NCI-H128 (cell line): ENCODE results near the gene FAM229A.

Experiments
- DNase-seq: peaks from one replicate; lab custom pipeline; 2025; ENCODE audit not compliant: unreplicated experiment; lab: John Stamatoyannopoulos, UW

FAM229A gene

DNA sequence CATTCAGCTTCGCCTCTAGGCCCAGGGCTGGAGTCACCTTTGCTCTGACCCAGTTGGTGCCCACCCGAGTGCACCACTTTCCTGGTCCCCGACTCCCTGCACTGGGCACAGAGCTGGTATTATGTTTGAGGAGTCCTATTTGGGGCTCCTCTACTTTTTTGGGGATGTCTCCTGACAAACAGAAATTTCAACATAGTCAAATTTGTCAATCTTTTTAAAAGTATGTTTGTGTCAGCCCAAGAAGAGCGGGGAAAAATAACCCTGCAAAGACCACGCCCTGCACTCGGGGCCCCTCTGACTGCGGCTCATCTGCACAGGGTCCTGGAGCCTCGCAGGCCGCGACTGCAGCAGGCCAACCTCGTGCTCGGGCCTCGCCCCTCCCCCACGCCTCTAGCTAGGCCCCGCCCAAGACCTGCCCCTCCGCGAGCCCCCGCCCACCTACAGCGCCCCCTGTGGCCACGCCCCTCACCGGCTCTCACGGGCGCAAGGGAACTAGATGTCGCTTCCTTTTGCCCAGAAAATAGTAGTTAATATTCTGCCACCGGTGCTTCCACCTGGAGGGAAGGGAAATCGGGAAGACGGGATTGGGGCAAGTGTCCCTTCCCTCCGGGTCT, 11.4 kb downstream of the FAM229A start:
- no peak for DNase-seq

DNA sequence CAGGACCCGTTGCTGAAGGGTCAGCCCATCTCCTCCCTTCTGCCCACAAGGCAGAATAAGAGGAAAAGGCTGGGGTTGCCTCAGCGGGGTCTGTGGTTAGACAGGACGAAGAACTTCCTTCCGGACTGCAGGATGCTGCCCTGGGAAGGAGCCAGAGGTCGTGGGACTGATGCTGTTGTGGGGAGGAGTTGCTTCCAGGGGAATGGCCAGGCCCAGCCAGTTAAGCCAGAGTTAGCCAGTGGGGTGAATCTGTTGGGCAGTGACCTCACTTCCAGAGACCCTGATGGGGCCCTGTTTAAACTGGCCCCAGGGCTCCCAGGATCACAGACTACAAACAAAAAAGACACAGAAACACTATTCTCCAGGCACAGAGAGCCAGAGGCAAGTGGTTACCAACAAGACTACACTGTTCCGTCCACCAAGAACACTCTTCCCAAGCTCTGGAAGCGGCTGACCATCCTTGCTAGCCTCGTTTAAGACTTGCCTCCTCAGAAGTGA, 13.0 kb downstream of the FAM229A start:
- DNase-seq: no peak

DNA sequence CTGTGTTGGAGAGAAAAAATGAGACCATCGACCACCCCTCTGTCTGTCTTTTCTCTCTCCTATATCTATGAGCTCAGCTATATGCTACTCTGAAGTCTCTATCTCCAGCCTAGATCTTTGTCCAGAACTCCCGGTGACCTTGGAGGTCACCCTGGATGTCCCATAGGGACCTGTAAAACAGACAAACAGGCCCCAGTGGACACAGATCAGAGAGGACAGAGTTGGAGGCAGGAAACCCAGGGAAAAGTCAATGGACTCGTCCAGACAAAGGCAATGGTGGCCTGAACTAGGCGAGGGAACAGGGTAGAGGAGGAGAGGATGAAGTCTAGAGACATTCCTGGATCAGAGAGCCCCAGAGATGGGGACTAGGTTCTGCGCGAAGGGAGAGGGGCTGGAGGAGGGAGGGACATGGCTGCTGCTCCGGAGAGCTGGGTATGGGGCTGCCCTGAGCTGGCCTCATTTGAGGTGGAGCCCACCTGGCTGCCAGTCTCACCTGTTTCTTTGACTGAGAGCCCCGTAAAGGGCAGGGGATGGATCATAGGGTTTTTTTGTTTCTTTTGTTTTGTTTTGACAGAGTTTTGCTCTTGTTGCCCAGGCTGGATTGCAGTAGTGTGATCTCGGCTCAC, 15.6 kb downstream of the FAM229A start:
- no peak for DNase-seq

- no peak for DNase-seq
These were observed 16.9 kb downstream of the FAM229A start for GRCh38 chr1:32345289-32345827.

- no peak for DNase-seq
These were observed 19.6 kb downstream of the FAM229A start for GRCh38 chr1:32342704-32343103.

GRCh38 chr1:32341971-32342370, 20.3 kb downstream of the FAM229A start:
- no peak for DNase-seq

DNA sequence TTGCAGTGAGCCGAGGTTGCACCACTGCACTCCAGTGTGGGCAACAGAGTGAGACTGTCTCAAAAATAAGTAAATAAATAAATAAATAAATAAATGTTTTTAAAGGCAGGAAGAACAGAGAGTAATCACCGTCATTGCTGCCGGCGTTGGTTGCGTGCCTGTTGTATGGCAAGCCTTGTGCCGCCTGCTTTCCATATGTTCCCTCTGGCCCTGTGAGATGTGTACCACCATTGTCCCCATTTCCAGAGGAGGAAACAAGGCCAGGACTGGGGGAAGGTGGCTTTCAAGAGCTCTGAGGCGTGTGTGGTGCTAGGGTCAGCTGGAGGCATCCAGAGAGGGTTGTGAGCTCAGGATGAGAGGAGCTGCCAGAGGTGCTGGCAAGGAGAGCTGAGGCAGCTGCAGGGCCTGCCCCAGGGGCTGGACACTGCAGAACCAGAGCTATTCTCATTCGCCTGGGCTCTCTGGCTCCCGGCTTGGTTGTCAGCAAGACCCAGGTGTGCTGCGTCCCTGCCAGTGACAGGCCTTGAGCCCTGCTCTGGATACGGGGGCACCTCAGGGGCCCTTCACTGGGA, 21.0 kb downstream of the FAM229A start:
- DNase-seq: no peak

DNA sequence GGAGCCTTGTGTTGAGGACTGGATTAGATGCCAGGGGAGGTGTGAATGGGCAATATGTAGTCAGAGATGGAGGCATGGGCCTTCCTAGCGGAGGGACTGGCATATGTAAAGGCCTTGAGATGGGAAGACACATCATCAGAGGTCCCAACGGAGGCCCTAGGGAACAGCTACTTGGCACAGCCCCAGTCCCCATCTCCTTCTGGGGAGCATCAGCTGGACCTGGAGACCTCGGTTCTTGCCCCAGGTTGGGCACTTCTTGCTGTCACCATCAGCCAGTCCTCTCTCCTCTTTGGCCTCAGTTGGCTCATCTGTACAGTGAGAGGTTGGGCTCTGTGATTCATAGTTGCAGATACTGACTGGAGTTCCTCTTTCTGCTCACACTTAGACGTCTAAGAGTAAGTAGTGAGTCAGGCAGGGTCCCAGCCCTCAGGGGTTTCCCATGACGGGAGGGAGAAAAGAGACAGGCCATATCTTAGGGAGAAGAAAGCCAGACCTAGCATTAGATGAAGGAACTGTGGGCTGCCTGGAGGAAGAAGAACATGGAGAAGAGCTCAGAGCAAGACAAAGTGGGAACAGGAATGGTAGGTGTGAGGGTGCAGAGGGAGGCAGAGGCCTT, 22.8 kb downstream of the FAM229A start:
- no peak for DNase-seq

DNA sequence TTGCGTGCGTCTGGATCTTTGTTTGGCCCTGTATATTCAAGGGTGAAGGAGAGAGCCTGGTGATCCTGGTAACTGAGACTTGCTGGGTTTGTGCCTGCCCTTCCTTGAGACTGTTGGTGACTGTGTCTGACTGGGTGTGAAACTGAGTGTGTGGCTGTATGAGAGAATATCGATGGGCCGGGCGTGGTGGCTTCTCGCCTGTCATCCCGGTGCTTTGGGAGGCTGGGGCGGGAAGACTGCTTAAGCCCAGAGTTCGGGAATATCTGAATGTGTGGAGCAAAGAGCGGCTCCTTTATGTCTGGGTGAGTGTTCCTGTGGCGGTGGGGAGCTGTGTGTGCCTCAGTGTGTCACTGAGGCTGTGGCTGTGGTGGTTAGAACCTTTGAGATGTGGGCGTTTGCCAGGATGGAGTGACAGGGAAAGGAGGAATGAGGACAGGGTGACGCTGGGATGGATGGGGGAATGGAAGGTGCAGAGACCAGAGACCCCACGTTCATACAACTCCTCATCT, 23.6 kb downstream of the FAM229A start:
- DNase-seq: no peak

- no peak for DNase-seq
These were observed 24.2 kb downstream of the FAM229A start for GRCh38 chr1:32337855-32338636.

- no peak for DNase-seq
These were observed 25.2 kb downstream of the FAM229A start for GRCh38 chr1:32336963-32337675.

DNA sequence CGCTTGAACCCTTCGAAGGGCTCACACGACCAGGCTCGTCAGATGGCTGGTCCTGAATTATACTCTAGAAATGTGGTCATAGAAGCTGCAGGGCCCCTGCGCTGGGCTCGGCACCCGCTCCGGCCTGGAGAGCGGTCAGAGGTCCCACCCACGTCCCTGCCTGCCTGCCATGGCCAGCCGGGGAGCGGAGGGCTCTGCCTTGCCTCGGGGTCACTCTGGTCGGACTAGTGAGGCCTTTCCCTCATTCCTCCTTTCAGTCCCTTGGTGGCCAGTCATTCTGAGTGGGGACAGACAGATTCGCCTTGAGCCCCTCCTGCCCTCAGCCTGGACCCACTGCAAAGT, 25.7 kb downstream of the FAM229A start:
- no peak for DNase-seq

DNA sequence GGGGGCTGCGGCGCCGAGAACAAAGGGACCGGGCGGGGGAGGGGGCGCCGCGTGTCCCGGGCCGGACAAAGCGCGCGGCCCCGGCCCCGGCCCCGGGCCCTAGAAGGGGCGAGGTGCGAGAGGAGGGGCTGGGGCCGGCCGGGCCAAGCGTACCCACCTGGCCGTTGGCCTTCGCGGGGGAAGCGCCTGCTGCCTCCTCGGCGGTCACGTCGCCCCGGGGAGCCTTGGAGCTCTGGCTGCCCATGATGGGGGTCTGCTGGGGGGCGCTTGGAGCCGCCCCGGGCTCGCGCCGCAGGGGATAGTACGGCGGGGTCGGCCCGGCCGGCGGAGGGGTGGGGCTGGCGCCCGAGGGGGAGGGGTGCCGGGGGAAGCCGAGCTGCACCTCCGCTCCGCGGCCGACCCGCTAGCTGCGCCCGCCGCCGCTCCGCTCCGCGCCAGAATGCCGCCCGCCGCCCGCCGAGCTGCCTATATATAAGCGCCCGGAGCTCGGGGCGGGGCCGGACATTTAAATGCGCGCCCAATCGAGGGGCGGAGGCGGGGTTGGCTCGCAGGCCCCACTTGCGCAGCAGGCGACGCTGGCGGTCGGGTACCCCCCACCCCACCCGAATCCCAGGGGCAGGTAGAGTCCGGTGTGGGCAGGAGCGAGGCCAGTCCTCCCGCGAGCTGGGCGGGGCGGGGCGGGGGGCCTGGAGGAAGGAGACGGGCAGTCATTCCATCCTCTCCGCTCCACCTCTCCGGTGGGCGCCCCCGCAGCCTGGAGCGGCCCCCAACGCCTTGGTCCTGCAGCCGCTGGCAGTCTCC, 26.3 kb downstream of the FAM229A start, which contains the start of gene MARCKSL1:
Gene MARCKSL1 (minus strand): TSS at position 444 of the 801 bp plus-strand sequence. CDS start 200 bp downstream, at position 244.
- DNase-seq: peak; percentile 78

DNA sequence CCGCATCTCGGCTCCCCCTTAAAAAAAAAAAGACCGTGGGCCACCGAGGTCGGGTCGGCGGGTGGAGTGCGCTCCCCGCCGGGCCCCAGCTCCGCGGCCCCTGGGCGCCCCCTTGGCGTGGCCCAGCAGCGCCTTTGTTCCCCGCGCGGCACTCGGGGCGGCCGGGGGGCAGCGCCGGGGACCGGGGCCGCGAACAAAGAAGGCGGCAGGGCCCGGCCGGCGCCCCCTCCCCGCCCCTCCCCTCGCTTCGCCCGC, 26.8 kb downstream of the FAM229A start:
- DNase-seq: no peak

GRCh38 chr1:32334864-32335534, 27.3 kb downstream of the FAM229A start:
- no peak for DNase-seq

- no peak for DNase-seq
These were observed 27.9 kb downstream of the FAM229A start for GRCh38 chr1:32334274-32334861.

GRCh38 chr1:32333251-32333963, 28.9 kb downstream of the FAM229A start:
- no peak for DNase-seq
